GM19372 (cell line): ENCODE data around the gene HTR4.
A peak's percentile ranks its signal among the peaks of the same experiment; 100 is the strongest.
"Not testable (repeated sequence)": the region's sequence is repeated elsewhere in the genome, so short reads cannot be mapped to it uniquely, and the experiment has no call there.

Source experiments
- ATAC-seq: cut with Tn5 transposase; IDR thresholded peaks from one replicate; pipeline ENCODE4 v1.9.1; 2021; ENCODE audit warnings: mild to moderate bottlenecking, low read depth, moderate library complexity; ENCODE audit not compliant: unreplicated experiment

Gene HTR4

GRCh38 chr5:148486456-148486855, 167.9 kb downstream of the HTR4 start:
- ATAC-seq: no peak

GRCh38 chr5:148484651-148485050, 169.7 kb downstream of the HTR4 start:
- no peak for ATAC-seq

GRCh38 chr5:148483750-148484149, 170.6 kb downstream of the HTR4 start:
- no peak for ATAC-seq

GRCh38 chr5:148482697-148483462, 171.4 kb downstream of the HTR4 start:
- ATAC-seq: peak; percentile 93

GRCh38 chr5:148482196-148482595, 172.1 kb downstream of the HTR4 start:
- no peak for ATAC-seq

- no peak for ATAC-seq
Measured at GRCh38 chr5:148477429-148477828, 176.9 kb downstream of the HTR4 start.

- no peak for ATAC-seq
Measured at GRCh38 chr5:148476302-148476701, 178.0 kb downstream of the HTR4 start.

- no peak for ATAC-seq
Measured at GRCh38 chr5:148474025-148474511, 180.3 kb downstream of the HTR4 start.

GRCh38 chr5:148471379-148471778, 182.9 kb downstream of the HTR4 start:
- no peak for ATAC-seq

GRCh38 chr5:148469501-148469935, 184.8 kb downstream of the HTR4 start:
- ATAC-seq: no peak

GRCh38 chr5:148468746-148469145, 185.6 kb downstream of the HTR4 start:
- not testable (repeated sequence) for ATAC-seq

GRCh38 chr5:148467958-148468357, 186.4 kb downstream of the HTR4 start:
- no peak for ATAC-seq

- ATAC-seq: no peak
Measured at GRCh38 chr5:148466236-148466580, 188.1 kb downstream of the HTR4 start.

GRCh38 chr5:148465381-148466235, 188.7 kb downstream of the HTR4 start:
- ATAC-seq: no peak

GRCh38 chr5:148459669-148460068, 194.7 kb downstream of the HTR4 start:
- no peak for ATAC-seq

GRCh38 chr5:148458036-148458888, 196.1 kb downstream of the HTR4 start:
- no peak for ATAC-seq

GRCh38 chr5:148457183-148457620, 197.1 kb downstream of the HTR4 start:
- ATAC-seq: peak; percentile 74

GRCh38 chr5:148455185-148455584, 199.1 kb downstream of the HTR4 start:
- no peak for ATAC-seq

GRCh38 chr5:148454576-148454975, 199.8 kb downstream of the HTR4 start:
- ATAC-seq: no peak

- ATAC-seq: no peak
Measured at GRCh38 chr5:148452499-148453193, 201.7 kb downstream of the HTR4 start.
